Measurements from ENCODE around the gene FAM110D.

FAM110D gene

GRCh38 chr1:26130695-26131094, 28.2 kb upstream of the FAM110D start:
- DNase-seq, result no peak

- no peak for DNase-seq
Measured at GRCh38 chr1:26132128-26132833, 26.6 kb upstream of the FAM110D start.

DNA sequence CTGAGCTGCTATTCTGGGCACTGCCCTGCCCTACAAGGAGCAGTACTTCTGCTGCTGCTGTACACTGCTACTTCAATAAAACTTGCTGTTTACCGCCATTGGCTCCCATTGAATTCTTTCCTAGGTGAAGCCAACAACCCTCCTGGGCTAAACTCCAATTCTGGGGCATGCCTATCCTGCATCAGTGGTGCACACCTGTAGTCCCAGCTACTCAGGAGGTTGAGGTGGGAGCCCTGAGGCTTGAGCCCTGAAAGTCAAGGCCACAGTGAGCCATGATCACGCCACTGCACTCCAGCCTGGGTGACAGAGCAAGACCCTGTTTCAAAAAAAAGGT, 26.1 kb upstream of the FAM110D start:
- no peak for DNase-seq

DNA sequence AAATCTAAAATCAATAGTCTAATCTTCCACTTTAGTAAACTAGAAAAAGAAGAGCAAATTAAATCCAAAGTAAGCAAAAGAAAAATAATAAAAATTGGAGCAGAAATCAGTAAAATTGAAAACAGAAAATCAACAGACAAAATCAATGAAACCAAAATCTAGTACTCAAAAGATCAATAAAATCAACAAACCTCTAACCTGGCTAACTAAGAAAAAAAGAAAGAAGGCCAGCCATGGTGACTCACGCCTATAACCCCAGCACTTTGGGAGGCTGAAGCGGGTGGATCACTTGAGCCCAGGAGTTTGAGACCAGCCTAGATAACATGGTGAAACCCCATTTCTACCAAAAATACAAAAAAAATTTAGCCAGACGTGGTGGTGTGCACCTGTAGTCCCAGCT, 24.4 kb upstream of the FAM110D start:
- DNase-seq, result no peak

- DNase-seq, result no peak
Measured at GRCh38 chr1:26138974-26139558, 19.8 kb upstream of the FAM110D start.

DNA sequence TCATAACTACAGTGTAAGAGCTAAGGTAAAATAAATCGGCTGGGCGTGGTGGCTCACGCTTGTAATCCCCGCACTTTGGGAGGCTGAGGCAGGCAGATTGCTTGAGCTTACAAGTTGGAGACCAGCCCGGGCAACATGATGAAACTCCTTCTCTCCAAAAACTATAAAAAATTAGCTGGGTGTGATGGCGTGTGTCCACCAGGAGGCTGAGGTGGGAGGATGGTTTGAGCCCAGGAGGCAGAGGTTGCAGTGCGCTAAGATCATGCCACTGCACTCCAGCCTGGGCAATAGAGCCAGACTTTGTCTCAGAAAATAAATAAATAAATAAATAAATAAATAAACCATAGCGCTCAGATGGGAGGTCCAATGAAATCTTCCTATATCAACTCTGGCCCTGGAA, 16.7 kb upstream of the FAM110D start:
- DNase-seq, result no peak

DNA sequence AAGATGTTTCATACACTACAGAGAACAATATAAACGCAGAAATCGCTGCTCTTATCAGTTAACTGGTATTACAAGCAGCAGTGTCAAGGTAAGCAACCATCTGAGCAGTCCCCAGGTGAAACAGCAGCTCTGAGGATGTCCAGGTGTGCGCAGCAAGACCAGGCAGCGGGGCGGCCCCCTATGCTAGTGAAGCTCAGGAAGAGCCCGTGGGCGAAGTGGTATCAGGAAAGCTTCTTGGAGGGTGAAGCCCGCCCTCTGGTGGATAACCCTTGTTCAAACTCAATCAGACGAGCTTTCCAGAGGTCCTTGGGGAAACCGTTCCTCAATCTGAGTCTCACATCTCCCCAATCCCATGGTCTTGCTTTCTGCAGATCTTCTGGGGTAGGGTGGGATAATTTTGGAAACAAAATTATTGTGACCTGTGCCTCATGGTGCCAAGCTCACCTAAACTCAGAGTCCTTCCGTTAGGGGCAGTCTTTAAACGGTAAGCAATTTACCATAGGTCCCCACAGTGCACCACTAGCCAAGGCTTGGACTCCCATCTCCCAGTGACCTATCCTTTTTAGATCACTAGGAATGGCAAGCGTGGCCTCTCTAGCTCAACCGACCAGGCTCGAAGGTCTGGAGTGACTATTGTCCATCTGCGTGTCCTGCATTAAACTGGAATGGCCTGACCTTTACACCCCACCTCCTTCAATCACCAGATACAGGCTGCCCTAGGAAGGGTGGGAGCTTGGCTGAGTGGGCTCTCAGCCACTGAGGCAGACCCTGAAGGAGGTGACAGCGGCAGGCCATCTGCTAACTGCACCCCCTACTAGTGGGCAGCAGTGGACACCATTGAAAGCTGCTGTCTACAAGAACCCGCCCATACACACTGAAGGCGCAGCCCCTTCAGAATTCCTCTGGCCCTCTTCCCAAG, 13.6 kb upstream of the FAM110D start:
- DNase-seq, result peak; percentile 61

GRCh38 chr1:26145960-26146294, 13.0 kb upstream of the FAM110D start:
- DNase-seq, result no peak

DNA sequence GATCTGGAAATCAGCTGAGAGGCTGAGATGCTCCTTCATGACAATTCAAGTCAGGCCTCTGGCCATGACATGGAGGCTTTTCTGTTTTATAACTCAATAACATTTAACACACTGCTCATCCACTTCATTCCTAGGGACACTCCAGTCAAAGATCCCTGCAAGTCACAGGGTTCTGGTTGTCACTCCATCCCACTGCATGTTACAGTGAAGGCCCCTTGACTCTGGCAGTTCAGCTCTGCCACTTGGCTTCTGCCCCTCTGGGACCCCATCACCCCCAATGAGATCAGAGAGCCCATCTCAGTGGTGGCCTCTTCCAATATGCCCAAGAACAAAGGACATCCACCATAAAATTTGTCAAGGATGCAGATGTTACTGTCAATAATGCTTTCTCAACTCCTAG, 10.0 kb upstream of the FAM110D start:
- no peak for DNase-seq

- DNase-seq, result no peak
Measured at GRCh38 chr1:26153966-26154532, 4.8 kb upstream of the FAM110D start.

DNA sequence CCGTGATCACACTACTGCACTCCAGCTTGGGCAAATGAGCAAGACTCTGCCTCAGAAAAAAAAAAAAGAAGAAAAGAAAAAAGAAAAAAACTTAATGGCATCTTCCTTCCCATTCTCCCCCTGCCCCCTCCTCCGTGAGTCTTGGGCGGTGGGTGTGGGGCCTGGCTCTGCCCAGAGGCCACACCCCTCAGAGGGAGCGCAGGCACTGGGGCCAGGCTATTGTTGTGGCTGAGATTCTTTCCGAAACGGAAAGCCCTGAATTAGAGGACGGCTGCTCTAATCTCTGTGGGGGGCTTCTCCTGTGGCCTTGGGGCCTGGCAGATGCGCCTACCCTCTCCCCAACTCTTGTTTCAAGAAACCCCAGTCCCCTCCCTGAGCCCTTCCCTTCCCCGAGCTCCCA, 4.1 kb upstream of the FAM110D start:
- DNase-seq, result no peak

DNA sequence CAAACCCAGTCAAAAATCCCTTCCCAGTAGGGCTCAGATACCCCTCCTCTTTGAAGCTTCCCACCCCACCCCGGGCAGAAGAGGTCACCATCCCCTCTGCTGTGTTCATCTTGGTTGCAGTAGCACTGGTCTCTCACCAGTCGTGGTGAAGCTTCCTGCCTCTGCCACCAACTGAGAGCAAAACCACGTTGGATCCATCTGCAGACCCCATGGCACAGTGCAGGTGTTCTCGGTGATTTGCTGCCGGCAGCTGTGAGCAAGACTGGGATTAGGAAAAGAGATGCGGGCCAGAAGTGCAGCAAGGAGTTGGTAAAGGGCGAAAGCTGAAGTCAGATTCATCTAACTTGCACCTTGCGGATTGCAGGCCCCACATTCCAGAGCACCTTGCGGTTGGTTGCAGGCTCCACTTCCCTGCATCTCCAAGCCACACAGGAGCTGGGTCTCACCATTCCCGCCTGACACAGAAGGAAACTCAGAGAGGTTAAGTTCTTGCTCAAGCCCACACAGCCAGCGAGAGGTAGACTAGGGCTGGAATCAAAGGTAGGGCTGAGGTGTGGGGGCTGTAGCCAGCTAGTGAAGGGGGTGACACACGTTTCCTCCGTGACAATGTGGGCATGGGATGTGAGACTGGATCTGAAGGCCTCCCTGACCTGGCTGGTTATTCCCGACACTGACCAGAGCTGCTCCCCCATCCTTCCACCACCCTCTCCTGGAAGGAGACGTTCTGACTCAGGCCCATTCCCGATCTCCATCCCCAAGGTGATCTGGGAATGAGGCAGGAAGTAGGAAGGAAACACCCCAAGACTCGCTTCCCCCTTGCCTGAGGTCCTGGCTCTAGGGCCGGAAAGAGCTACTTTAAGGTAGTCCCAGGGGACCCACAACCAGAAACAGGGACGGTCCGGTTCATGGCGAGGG, 3.3 kb upstream of the FAM110D start:
- no peak for DNase-seq

DNA sequence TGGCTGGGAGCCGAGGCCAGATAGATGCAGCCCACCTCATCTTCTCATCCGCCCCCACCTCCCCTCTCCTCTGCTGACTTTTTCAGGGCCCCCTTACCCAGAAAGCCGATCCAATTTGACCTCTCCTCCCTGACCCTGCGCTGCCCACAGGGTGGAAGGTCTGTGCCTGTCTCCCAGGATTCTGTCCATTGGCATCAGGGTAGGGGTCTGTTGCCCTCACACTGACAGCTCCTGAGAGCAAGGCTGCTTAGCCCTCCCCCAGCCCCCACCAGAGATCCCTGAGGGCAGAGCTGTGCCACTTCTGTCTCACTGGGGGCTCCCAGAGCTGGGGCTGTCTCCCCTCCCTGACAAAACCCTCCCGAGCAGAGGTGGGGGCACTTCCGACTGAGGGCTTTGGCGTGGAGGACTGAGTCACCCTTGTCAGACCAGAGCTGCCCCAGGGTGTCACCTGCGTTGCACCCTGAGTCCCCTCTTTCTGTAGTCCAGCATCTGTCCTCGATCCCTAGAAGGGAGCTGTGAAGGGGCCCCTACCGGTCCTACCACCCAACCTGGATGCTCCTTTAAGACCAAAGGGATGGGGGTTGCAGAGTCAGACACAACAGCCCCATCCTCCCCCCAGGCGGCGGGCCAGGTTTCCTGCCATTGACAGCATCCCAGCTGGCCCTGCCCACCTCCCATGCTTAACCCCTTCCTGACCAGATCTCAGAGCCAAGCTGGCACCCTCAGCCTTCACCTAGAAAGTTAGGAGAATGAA, 2.4 kb upstream of the FAM110D start:
- no peak for DNase-seq

DNA sequence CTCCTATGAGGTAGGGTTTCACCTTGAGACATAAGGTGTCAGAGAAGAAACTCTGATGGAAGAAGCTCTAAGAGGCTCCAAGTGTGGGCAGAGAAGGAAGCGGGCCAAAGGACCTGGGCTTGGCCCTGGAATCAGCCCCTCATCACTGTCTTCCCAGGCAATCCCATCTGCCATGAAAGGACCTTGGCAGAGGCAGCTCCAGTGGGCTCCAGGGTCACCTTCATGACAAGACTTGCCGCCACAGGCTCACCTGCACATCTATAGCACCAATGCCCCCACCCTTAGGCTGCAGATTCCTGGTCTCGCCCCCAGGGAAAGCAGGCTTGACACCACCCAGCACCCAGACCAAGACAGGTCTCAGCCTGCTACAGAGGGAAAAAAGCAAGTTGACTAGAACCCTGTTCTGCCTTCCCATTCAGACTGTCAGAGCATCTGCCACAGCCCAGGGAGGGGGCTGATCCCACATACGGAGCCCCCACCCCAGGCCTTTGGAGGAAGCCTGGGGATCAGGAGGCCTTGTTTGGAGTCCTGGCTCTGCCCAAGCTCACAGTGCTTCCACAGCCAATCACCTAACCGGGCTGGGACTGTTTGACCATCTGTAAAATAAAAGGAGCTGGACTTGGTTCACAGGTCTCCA, 490 bp upstream of the FAM110D start:
- no peak for DNase-seq

GRCh38 chr1:26159743-26160039, 812 bp downstream of the FAM110D start:
- DNase-seq, result no peak

- DNase-seq, result no peak
Measured at GRCh38 chr1:26160527-26161414, 1.9 kb downstream of the FAM110D start.

GRCh38 chr1:26161415-26162219, 2.7 kb downstream of the FAM110D start:
- no peak for DNase-seq

DNA sequence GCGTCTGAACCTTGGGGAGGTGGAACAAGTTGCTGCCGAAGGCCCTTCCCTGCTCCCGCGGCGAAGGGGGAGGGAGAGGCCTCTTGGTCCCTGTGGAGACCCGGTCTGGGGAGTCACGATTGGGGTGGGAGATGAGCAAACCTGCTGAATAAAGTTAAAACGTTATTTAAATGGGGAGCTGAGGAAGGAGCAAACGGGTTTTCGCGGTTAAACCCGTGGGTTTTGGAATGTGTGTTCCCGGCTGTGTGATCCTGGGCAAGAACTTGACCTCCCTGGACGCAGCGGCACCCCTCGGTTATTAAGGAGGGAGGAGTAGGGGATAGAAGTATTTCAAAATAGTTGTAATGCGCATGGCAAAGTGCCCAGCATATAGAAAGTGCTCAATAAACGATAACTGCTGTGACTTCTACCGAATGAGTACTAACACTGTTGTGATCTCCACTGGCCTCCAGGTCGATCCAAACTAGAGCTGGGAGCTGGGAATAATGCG, 3.4 kb downstream of the FAM110D start:
- no peak for DNase-seq

- no peak for DNase-seq
Measured at GRCh38 chr1:26163684-26164035, 4.8 kb downstream of the FAM110D start.

Data from effector CD8-positive, alpha-beta T cell (primary cell).